Ovary (tissue), 3 donors: ENCODE data around the gene STX16.

Experiments used
- EP300 ChIP-seq: sonication (generic); formaldehyde crosslinking; IDR thresholded peaks from one replicate; pipeline ENCODE4 v1.6.1; 2017; ENCODE audit warnings: antibody characterized with exemption
- POLR2A ChIP-seq: fragments of 450-650 bp; IDR thresholded peaks from one replicate; pipeline ENCODE4 v1.6.1; 2017; ENCODE audit warnings: antibody characterized with exemption, mild to moderate bottlenecking, moderate library complexity
- TF ChIP-seq, protein P1 (sequence below), 3 donors: fragments of 450-650 bp in 2 of 3; fragments of 200-600 bp in 1 of 3; IDR thresholded peaks; one replicate each; pipeline versions ENCODE4 v1.5.1 to v1.8.0; 2016 to 2022; ENCODE audit warnings: antibody characterized with exemption in 3 of 3, mild to moderate bottlenecking in 1 of 3
- donor health status: DM: no; HTN: no; CAD: no.

GRCh38 chr20:58614366-58614765, 36.7 kb upstream of the STX16 start:
- TF ChIP-seq, protein P1, sequence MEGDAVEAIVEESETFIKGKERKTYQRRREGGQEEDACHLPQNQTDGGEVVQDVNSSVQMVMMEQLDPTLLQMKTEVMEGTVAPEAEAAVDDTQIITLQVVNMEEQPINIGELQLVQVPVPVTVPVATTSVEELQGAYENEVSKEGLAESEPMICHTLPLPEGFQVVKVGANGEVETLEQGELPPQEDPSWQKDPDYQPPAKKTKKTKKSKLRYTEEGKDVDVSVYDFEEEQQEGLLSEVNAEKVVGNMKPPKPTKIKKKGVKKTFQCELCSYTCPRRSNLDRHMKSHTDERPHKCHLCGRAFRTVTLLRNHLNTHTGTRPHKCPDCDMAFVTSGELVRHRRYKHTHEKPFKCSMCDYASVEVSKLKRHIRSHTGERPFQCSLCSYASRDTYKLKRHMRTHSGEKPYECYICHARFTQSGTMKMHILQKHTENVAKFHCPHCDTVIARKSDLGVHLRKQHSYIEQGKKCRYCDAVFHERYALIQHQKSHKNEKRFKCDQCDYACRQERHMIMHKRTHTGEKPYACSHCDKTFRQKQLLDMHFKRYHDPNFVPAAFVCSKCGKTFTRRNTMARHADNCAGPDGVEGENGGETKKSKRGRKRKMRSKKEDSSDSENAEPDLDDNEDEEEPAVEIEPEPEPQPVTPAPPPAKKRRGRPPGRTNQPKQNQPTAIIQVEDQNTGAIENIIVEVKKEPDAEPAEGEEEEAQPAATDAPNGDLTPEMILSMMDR (IDR thresholded peaks at IDR 0.05), result no peak
- no peak for TF ChIP-seq POLR2A
- TF ChIP-seq EP300, result no peak
